Right atrium auricular region (tissue), 2 donors: ENCODE measurements around the gene HES4. TPM values are rescaled to one million over a fixed set of nuclear protein-coding genes. Genes with fewer than 3 reads are reported as not detected.
A peak's percentile ranks its signal among the peaks of the same experiment; 100 is the strongest.

Source experiments
- DNase-seq: peaks from one replicate; pipeline ENCODE4 v3.0.0-alpha.2; 2019; ENCODE audit warnings: low spot score
- H3K27ac ChIP-seq, 2 donors: fragments of 200-600 bp; sonication (generic); 1 replicate in 1 of 2; 2 replicates in 1 of 2; pipeline ENCODE4 v1.5.1; 2016 to 2019
- H3K27me3 ChIP-seq, 2 donors: fragments of 200-600 bp; sonication (generic); one replicate each; pipeline versions ENCODE4 v1.5.1 to v1.6.0; 2017 to 2019
- H3K36me3 ChIP-seq: fragments of 200-600 bp; sonication (generic); one replicate; pipeline ENCODE4 v1.5.1; 2016
- H3K4me1 ChIP-seq, 2 donors: fragments of 200-600 bp; sonication (generic); one replicate each; pipeline versions ENCODE4 v1.5.1 to v1.6.0; 2017 to 2019
- H3K4me3 ChIP-seq, 2 donors: fragments of 200-600 bp; sonication (generic); 1 replicate in 1 of 2; 2 replicates in 1 of 2; pipeline ENCODE4 v1.5.1; 2017 to 2019; ENCODE audit warnings: mild to moderate bottlenecking in 1 of 2, moderate library complexity in 1 of 2
- H3K9me3 ChIP-seq, 2 donors: fragments of 200-600 bp; sonication (generic); one replicate each; pipeline ENCODE4 v1.5.1; 2019
- total RNA-seq, 2 donors: library from RNA; depleted of rRNA; stranded (reverse); fragments of >200 nt; gene quantifications; one replicate each; pipeline ENCODE4 v1.1.0, GENCODE V29; 2016
- TF ChIP-seq, protein P1 (sequence below), 2 donors: fragments of 200-600 bp; sonication (generic); IDR thresholded peaks; one replicate each; pipeline ENCODE4 v1.5.1; 2019; ENCODE audit warnings: antibody characterized with exemption in 2 of 2

HES4 gene
- total RNA-seq, 2 donors from 2014 or later: 31.8 to 68.4 TPM

DNA sequence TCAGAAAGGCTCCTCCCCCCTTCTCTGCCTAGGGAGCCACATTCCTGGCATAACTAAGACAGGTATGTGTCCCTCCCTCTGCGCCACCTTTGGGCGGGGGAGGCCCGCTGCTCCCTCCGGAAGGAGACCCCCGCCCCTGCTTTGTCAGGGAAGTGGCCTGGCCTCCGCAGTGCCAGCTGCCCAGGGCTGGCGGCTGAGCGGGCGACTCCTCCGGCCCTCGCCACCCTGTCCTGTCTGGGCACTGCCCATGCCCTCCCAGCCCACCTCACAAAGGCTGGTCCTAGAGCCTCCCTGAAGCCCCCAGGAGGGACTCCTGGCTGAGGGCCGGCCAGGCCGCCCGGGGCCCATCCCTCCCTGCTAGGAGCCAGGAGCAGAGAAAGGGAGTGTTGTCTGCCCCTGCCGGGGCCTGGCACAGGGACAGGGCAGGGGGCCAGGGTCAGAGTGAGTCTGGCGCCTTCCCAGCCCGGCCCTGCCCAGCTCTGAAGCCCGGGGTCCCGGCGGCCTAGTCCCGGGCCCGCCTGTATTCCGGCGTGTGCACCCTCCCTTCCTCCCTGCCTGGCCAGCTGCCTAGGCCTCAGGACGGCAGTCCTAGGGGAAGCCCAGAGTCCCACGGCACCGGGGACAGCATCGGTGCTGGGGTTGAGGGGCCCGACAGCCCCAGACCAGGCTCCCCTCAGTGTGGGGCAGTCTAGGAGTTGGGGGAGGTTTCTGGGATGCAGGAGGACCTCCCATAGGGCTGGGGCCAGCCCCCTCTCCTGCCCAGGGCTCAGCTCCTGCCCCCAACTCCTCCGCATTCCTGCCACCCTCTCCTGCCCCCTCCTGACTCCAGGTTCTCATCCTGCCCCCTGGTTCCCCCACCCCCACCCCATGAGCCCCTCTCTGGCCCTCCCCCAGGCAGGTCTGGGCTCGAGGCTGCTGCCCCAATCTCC, 25.1 kb upstream of the HES4 start:
- H3K27ac ChIP-seq: peak overlapping the region in 1 of 2 donors; percentile 16
- H3K4me1 ChIP-seq: peaks cover 0 to 54% of the 10 kb centered on the region in 2 donors
- no peaks in the 10 kb centered on the region for H3K36me3 ChIP-seq
- no peaks in the 10 kb centered on the region for H3K9me3 ChIP-seq
- no peaks in the 10 kb centered on the region for H3K27me3 ChIP-seq
- TF ChIP-seq, protein P1, sequence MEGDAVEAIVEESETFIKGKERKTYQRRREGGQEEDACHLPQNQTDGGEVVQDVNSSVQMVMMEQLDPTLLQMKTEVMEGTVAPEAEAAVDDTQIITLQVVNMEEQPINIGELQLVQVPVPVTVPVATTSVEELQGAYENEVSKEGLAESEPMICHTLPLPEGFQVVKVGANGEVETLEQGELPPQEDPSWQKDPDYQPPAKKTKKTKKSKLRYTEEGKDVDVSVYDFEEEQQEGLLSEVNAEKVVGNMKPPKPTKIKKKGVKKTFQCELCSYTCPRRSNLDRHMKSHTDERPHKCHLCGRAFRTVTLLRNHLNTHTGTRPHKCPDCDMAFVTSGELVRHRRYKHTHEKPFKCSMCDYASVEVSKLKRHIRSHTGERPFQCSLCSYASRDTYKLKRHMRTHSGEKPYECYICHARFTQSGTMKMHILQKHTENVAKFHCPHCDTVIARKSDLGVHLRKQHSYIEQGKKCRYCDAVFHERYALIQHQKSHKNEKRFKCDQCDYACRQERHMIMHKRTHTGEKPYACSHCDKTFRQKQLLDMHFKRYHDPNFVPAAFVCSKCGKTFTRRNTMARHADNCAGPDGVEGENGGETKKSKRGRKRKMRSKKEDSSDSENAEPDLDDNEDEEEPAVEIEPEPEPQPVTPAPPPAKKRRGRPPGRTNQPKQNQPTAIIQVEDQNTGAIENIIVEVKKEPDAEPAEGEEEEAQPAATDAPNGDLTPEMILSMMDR (IDR thresholded peaks at IDR 0.05): no peak
- H3K4me3 ChIP-seq: peak overlapping the region in 1 of 2 donors; percentile 15
- no peak for DNase-seq

DNA sequence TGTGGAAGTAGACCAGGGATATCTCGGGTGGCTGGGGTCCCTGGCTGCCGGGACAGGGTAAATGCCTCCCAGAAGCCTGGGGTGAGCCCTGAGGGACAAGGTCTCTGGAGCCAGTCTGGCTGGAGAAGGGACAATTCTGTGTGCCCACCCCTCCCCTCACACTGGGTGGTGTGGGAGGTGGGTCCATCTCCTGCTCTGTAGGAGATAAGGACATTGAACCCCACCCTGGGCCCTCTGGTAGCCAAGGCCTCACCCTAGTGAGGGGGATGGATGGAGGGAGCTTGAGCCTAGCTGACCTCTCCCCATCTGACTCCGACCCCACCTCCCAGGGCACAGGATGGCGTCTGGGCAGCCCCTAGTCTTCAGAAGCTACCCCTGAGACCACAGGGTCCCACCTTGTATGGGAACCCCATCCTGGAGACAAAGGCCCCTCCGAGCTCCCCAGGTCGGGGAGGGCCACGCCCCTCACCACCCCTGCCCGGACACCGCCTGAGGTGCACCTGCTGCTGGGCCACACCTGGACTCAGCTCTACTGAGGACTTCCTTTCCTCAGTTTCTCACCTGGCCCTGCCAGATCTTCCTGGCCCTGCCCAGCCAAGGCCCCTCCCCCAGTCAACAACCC, 24.4 kb upstream of the HES4 start:
- no peaks in the 10 kb centered on the region for H3K36me3 ChIP-seq
- H3K9me3 ChIP-seq: no peaks in the 10 kb centered on the region
- peaks cover 0 to 54% of the 10 kb centered on the region in 2 donors for H3K4me1 ChIP-seq
- H3K4me3 ChIP-seq: no peak overlapping the region
- H3K27ac ChIP-seq: no peak overlapping the region
- TF ChIP-seq, protein P1 (IDR thresholded peaks at IDR 0.05): no peak
- no peaks in the 10 kb centered on the region for H3K27me3 ChIP-seq
- DNase-seq: no peak

DNA sequence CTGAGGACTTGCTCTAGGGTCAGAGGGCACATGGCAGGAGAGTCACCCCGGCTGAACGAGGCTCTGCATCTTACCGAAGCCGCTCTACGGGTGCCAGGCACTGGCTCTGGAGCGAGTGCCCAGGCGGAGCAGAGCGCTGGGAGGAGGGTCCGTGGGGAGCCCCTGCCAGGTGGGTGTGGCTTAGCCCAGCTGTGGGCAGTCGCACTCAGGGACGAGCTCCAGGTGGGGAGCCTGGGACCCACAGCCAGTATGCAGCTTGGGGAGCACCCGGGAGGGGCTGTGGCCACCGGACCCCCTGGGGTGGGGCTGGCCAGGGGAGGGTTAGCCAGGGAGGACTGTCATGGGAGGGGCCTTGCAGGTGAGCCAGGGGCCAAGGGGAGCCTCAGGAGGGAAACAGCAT, 23.8 kb upstream of the HES4 start:
- Histone ChIP-seq H3K9me3 (no peaks in the 10 kb centered on the region), H3K4me3 (no peak overlapping the region), H3K36me3 (no peaks in the 10 kb centered on the region), H3K4me1 (peaks cover 0 to 58% of the 10 kb centered on the region in 2 donors), H3K27me3 (no peaks in the 10 kb centered on the region), H3K27ac (no peak overlapping the region)
- TF ChIP-seq, protein P1 (IDR thresholded peaks at IDR 0.05): no peak
- DNase-seq: no peak

DNA sequence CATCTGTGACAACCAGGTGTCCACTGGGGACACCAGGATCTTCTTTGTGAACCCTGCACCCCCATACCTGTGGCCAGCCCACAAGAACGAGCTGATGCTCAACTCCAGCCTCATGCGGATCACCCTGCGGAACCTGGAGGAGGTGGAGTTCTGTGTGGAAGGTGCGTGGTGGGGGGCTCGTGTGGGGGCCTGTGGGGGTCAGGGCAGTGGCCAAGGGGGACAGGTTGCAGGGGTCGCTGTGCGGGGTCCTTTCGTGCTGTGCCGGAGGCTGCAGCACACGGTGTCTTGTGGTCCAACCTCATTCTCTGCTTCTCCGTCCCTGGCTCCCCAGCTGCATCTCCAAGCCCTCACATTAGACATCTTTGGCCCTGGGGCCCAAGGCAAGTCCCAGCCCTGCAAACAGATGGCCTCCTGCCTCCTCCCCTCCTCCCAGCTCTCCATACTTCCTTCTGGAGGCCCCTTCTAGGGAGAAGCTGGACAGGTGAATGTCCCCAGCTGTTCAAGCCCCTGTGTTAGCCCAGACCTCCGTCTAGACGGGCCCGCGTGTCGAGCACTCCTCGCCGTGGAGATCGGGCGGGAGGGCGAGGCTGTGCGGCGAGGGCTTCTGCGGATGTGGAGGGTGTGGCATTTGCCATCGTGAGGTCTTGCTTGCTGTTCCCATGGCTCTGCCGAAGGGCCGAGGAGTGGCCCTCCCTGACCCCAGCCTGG, 22.6 kb upstream of the HES4 start:
- no peak overlapping the region for H3K4me3 ChIP-seq

DNA sequence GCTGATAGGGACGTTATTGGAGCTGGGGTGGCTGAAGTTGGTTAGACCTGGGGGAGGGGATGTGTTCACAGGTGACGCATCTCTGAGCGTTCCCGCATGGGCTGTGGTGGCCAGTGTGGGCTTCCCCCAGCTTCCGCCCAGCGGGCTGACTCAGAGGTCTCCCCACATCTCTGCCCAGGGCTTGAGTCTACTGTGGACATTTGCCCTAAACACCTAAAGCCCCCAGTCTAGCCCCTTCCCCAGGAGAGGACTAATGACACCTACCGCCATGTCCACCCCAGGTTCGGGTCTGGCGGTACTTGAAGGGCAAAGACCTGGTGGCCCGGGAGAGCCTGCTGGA, 22.0 kb upstream of the HES4 start:
- Histone ChIP-seq H3K9me3 (no peaks in the 10 kb centered on the region), H3K27me3 (no peaks in the 10 kb centered on the region), H3K4me3 (no peak overlapping the region), H3K27ac (no peak overlapping the region), H3K4me1 (peaks cover 0 to 57% of the 10 kb centered on the region in 2 donors), H3K36me3 (no peaks in the 10 kb centered on the region)
- no peak for DNase-seq
- TF ChIP-seq, protein P1 (IDR thresholded peaks at IDR 0.05): no peak

More for the DNA sequence above, 22.6 kb upstream of the HES4 start:
- Histone ChIP-seq H3K9me3 (no peaks in the 10 kb centered on the region), H3K27ac (no peak overlapping the region), H3K4me1 (peaks cover 0 to 58% of the 10 kb centered on the region in 2 donors), H3K27me3 (no peaks in the 10 kb centered on the region), H3K36me3 (no peaks in the 10 kb centered on the region)
- no peak for DNase-seq
- TF ChIP-seq, protein P1 (IDR thresholded peaks at IDR 0.05): no peak
